IMR-90 (cell line): ENCODE measurements around the gene ZSWIM8.

Experiments
- BHLHE40 ChIP-seq: fragments of 150-350 bp; IDR thresholded peaks from 2 replicates; pipeline ENCODE4 v1.6.1; 2016; ENCODE audit warnings: mild to moderate bottlenecking, low read depth, low read length
- CHD1 ChIP-seq: IDR thresholded peaks from 2 replicates; pipeline ENCODE4 v1.6.1; 2012; ENCODE audit warnings: low read depth, low read length, improper control_type of control experiment
- CTCF ChIP-seq: conservative IDR thresholded peaks from 2 replicates; pipeline ENCODE4 v1.5.1; 2012; ENCODE audit warnings: mild to moderate bottlenecking, low read depth, low read length, improper control_type of control experiment
- MAFK ChIP-seq: IDR thresholded peaks from 2 replicates; pipeline ENCODE4 v1.6.1; 2012; ENCODE audit warnings: low read depth, low read length, improper control_type of control experiment
- MAZ ChIP-seq: IDR thresholded peaks from 2 replicates; pipeline ENCODE4 v1.6.1; 2012; ENCODE audit warnings: low read depth, mild to moderate bottlenecking, low read length, improper control_type of control experiment, moderate library complexity, borderline replicate concordance
- MXI1 ChIP-seq: IDR thresholded peaks from 2 replicates; pipeline ENCODE4 v1.6.1; 2012; ENCODE audit warnings: low read depth, mild to moderate bottlenecking, low read length, moderate library complexity, borderline replicate concordance
- POLR2A ChIP-seq: IDR thresholded peaks from 2 replicates; pipeline ENCODE4 v1.6.1; 2012; ENCODE audit warnings: mild to moderate bottlenecking, low read depth, low read length
- RAD21 ChIP-seq: IDR thresholded peaks from 2 replicates; pipeline ENCODE4 v1.6.1; 2012; ENCODE audit warnings: low read length, improper control_type of control experiment
- RFX5 ChIP-seq: IDR thresholded peaks from 2 replicates; pipeline ENCODE4 v1.8.0; 2012; ENCODE audit warnings: low read depth, mild to moderate bottlenecking, low read length, moderate library complexity
- SMC3 ChIP-seq: fragments of 150-350 bp; IDR thresholded peaks from 2 replicates; pipeline ENCODE4 v1.6.1; 2016; ENCODE audit warnings: low read depth, mild to moderate bottlenecking, antibody characterized with exemption, low read length, moderate library complexity
- USF2 ChIP-seq: fragments of 150-350 bp; IDR thresholded peaks from 2 replicates; pipeline ENCODE4 v1.6.1; 2017; ENCODE audit warnings: mild to moderate bottlenecking, antibody characterized with exemption, low read length, low read depth

- TF ChIP-seq CTCF: no peak
- TF ChIP-seq USF2: no peak
- TF ChIP-seq MXI1: no peak
- no peak for TF ChIP-seq POLR2A
- TF ChIP-seq BHLHE40: no peak
- no peak for TF ChIP-seq MAZ
- TF ChIP-seq SMC3: no peak
- TF ChIP-seq RFX5: no peak
- no peak for TF ChIP-seq RAD21
- TF ChIP-seq CHD1: no peak
- no peak for TF ChIP-seq MAFK
Measured at GRCh38 chr10:73836427-73836980, 51.1 kb downstream of the ZSWIM8 start.
